IMR-90 (cell line): Measurements from ENCODE around the gene PMF1. TPM values are rescaled to one million over a fixed set of nuclear protein-coding genes. Genes with fewer than 3 reads are reported as not detected.

Source experiments
- ATAC-seq: fragments of 200-7000 bp; cut with Tn5 transposase; 2 replicates; pipeline ENCODE4 v1.9.1; 2020; ENCODE audit warnings: low read depth, mild to moderate bottlenecking, moderate library complexity
- BruUV-seq: library from RNA; stranded (reverse); fragments of 400-500 nt; replicated peaks from 2 replicates; lab custom pipeline; 2021; lab: Mats Ljungman, UMichigan
- CTCF ChIA-PET: fragments of 300-600 bp; formaldehyde crosslinking; extraction: SDS; loops from one replicate; lab custom pipeline; 2021; ENCODE audit warnings: antibody characterized with exemption; lab: Yijun Ruan, JAX
- POLR2A ChIA-PET: fragments of 300-600 bp; sonication (Branson Sonifier 250); formaldehyde crosslinking; loops from one replicate; lab custom pipeline; 2022; ENCODE audit warnings: antibody characterized with exemption; ENCODE audit not compliant: unreplicated experiment; lab: Charles Lee
- DNase-seq: peaks from one replicate; pipeline ENCODE4 v3.0.0; 2013
- H2AFZ ChIP-seq: replicated peaks from 2 replicates; pipeline ENCODE3; 2013; ENCODE audit warnings: low read length, mild to moderate bottlenecking; ENCODE audit not compliant: poor library complexity
- H2AK5ac ChIP-seq: 2 replicates; pipeline ENCODE4 v1.6.1; 2013; ENCODE audit warnings: low read depth, low read length, inconsistent platforms
- H2AK9ac ChIP-seq: replicated peaks from 2 replicates; pipeline ENCODE3; 2013; ENCODE audit warnings: mild to moderate bottlenecking, low read depth, low read length, moderate library complexity; ENCODE audit not compliant: poor library complexity
- H2BK120ac ChIP-seq: 2 replicates; pipeline ENCODE4 v1.6.1; 2013; ENCODE audit warnings: low read depth, low read length, inconsistent platforms
- H2BK15ac ChIP-seq: 3 replicates; pipeline ENCODE4 v1.6.1; 2013; ENCODE audit warnings: low read depth, low read length, inconsistent platforms
- H2BK20ac ChIP-seq: 2 replicates; pipeline ENCODE4 v1.6.1; 2013; ENCODE audit warnings: low read depth, mild to moderate bottlenecking, inconsistent platforms, low read length, moderate library complexity
- H2BK5ac ChIP-seq: 2 replicates; pipeline ENCODE4 v1.6.1; 2013; ENCODE audit warnings: mild to moderate bottlenecking, low read depth, low read length, inconsistent platforms; ENCODE audit not compliant: poor library complexity, severe bottlenecking
- H3K14ac ChIP-seq: replicated peaks from 2 replicates; pipeline ENCODE4 v1.6.1; 2013; ENCODE audit warnings: low read depth, low read length, inconsistent platforms
- H3K18ac ChIP-seq: 2 replicates; pipeline ENCODE4 v1.6.1; 2013; ENCODE audit warnings: low read depth, low read length, control low read depth
- H3K23ac ChIP-seq: 2 replicates; pipeline ENCODE4 v1.6.1; 2013; ENCODE audit warnings: low read depth, low read length, inconsistent platforms
- H3K27ac ChIP-seq: 2 replicates; pipeline ENCODE4 v1.5.1; 2013; ENCODE audit warnings: mild to moderate bottlenecking, control low read depth, low read length; ENCODE audit not compliant: insufficient read depth
- H3K27me3 ChIP-seq: 2 replicates; pipeline ENCODE4 v1.6.1; 2013; ENCODE audit warnings: low read length; ENCODE audit not compliant: control insufficient read depth, insufficient read depth
- H3K36me3 ChIP-seq: 2 replicates; pipeline ENCODE4 v1.6.1; 2013; ENCODE audit warnings: low read length, mixed read lengths; ENCODE audit not compliant: control insufficient read depth, insufficient read depth
- H3K4ac ChIP-seq: 2 replicates; pipeline ENCODE4 v1.6.1; 2013; ENCODE audit warnings: low read depth, low read length, inconsistent platforms
- H3K4me1 ChIP-seq: 2 replicates; pipeline ENCODE4 v1.6.1; 2013; ENCODE audit warnings: low read length, mixed read lengths; ENCODE audit not compliant: control insufficient read depth, insufficient read depth
- H3K4me2 ChIP-seq: 2 replicates; pipeline ENCODE4 v1.6.1; 2013; ENCODE audit warnings: low read depth, mild to moderate bottlenecking, control low read depth, low read length, moderate library complexity
- H3K4me3 ChIP-seq: 2 replicates; pipeline ENCODE4 v1.5.1; 2013; ENCODE audit warnings: low read depth, mild to moderate bottlenecking, control low read depth, low read length, moderate library complexity; ENCODE audit not compliant: insufficient read depth
- H3K56ac ChIP-seq: 2 replicates; pipeline ENCODE4 v1.6.1; 2013; ENCODE audit warnings: low read length, inconsistent platforms; ENCODE audit not compliant: insufficient read depth; ENCODE audit errors: extremely low read depth
- H3K79me1 ChIP-seq, 2 experiments: 2 replicates each; pipeline ENCODE4 v1.6.1; 2013; ENCODE audit warnings: low read length in 2 of 2, inconsistent platforms in 1 of 2, low read depth in 1 of 2
- H3K9ac ChIP-seq: 2 replicates; pipeline ENCODE4 v1.6.1; 2013; ENCODE audit warnings: low read depth, low read length, control low read depth
- H3K9me1 ChIP-seq: 2 replicates; pipeline ENCODE4 v1.6.1; 2013; ENCODE audit warnings: low read length, inconsistent platforms; ENCODE audit not compliant: insufficient read depth
- H3K9me3 ChIP-seq: 2 replicates; pipeline ENCODE4 v1.6.1; 2013; ENCODE audit warnings: low read length; ENCODE audit not compliant: control insufficient read depth, insufficient read depth
- H4K20me1 ChIP-seq: 2 replicates; pipeline ENCODE4 v1.6.1; 2013; ENCODE audit warnings: low read length, inconsistent platforms; ENCODE audit not compliant: insufficient read depth
- H4K5ac ChIP-seq: 2 replicates; pipeline ENCODE4 v1.6.1; 2013; ENCODE audit warnings: mild to moderate bottlenecking, low read depth, low read length, control low read depth
- H4K8ac ChIP-seq, 2 experiments: 2 replicates each; pipeline ENCODE4 v1.6.1; 2013; ENCODE audit warnings: low read depth in 2 of 2, low read length in 2 of 2, control low read depth in 1 of 2, inconsistent platforms in 1 of 2
- H4K91ac ChIP-seq: 2 replicates; pipeline ENCODE4 v1.6.1; 2013; ENCODE audit warnings: low read depth, low read length, inconsistent platforms; ENCODE audit not compliant: insufficient read depth
- BHLHE40 ChIP-seq: fragments of 150-350 bp; IDR thresholded peaks from 2 replicates; pipeline ENCODE4 v1.6.1; 2016; ENCODE audit warnings: mild to moderate bottlenecking, low read depth, low read length
- CEBPB ChIP-seq: IDR thresholded peaks from 2 replicates; pipeline ENCODE4 v1.6.1; 2012; ENCODE audit warnings: low read depth, low read length, improper control_type of control experiment
- CTCF ChIP-seq: conservative IDR thresholded peaks from 2 replicates; pipeline ENCODE4 v1.5.1; 2012; ENCODE audit warnings: mild to moderate bottlenecking, low read depth, low read length, improper control_type of control experiment
- ELK1 ChIP-seq: fragments of 150-350 bp; IDR thresholded peaks from 2 replicates; pipeline ENCODE4 v1.6.1; 2016; ENCODE audit warnings: low read depth, mild to moderate bottlenecking, low read length, moderate library complexity, borderline replicate concordance
- MAZ ChIP-seq: IDR thresholded peaks from 2 replicates; pipeline ENCODE4 v1.6.1; 2012; ENCODE audit warnings: low read depth, mild to moderate bottlenecking, low read length, improper control_type of control experiment, moderate library complexity, borderline replicate concordance
- MXI1 ChIP-seq: IDR thresholded peaks from 2 replicates; pipeline ENCODE4 v1.6.1; 2012; ENCODE audit warnings: low read depth, mild to moderate bottlenecking, low read length, moderate library complexity, borderline replicate concordance
- NFE2L2 ChIP-seq: fragments of 150-350 bp; IDR thresholded peaks from 2 replicates; pipeline ENCODE4 v1.6.1; 2016; ENCODE audit warnings: low read depth, mild to moderate bottlenecking, low read length
- POLR2A ChIP-seq: IDR thresholded peaks from 2 replicates; pipeline ENCODE4 v1.6.1; 2012; ENCODE audit warnings: mild to moderate bottlenecking, low read depth, low read length
- RAD21 ChIP-seq: IDR thresholded peaks from 2 replicates; pipeline ENCODE4 v1.6.1; 2012; ENCODE audit warnings: low read length, improper control_type of control experiment
- RCOR1 ChIP-seq: IDR thresholded peaks from 2 replicates; pipeline ENCODE4 v1.6.1; 2012; ENCODE audit warnings: mild to moderate bottlenecking, low read length, improper control_type of control experiment; ENCODE audit not compliant: insufficient replicate concordance
- RFX5 ChIP-seq: IDR thresholded peaks from 2 replicates; pipeline ENCODE4 v1.8.0; 2012; ENCODE audit warnings: low read depth, mild to moderate bottlenecking, low read length, moderate library complexity
- SMC3 ChIP-seq: fragments of 150-350 bp; IDR thresholded peaks from 2 replicates; pipeline ENCODE4 v1.6.1; 2016; ENCODE audit warnings: low read depth, mild to moderate bottlenecking, antibody characterized with exemption, low read length, moderate library complexity
- USF2 ChIP-seq: fragments of 150-350 bp; IDR thresholded peaks from 2 replicates; pipeline ENCODE4 v1.6.1; 2017; ENCODE audit warnings: mild to moderate bottlenecking, antibody characterized with exemption, low read length, low read depth
- WGBS, 2 experiments: methylation state at CpG; one replicate each; pipeline versions ENCODE4 v1.1.5 to v1.1.7; 2013; ENCODE audit warnings: missing lambda C conversion rate in 2 of 2; ENCODE audit not compliant: insufficient read length in 1 of 2; ENCODE audit errors: extremely low coverage in 2 of 2; 5-methylcytosine and 5-hydroxymethylcytosine counted together
- dilution Hi-C: fragments of 300-500 bp; cut with HindIII; formaldehyde crosslinking; loops from one replicate; pipeline ENCODE4 v1.14.3; 2018; ENCODE audit warnings: low sequenced_read_pairs; ENCODE audit not compliant: unreplicated experiment
- in situ Hi-C: fragments of 300-500 bp; cut with MboI; formaldehyde crosslinking; loops from 3 replicates; pipeline ENCODE4 v1.14.3; 2019; ENCODE audit warnings: low sequenced_read_pairs, inconsistent platforms, mixed read lengths
- intact Hi-C: fragments of 100-400 bp; cut with micrococcal nuclease; formaldehyde crosslinking; loops from 2 replicates; pipeline ENCODE4 v1.10.0; 2022
- polyA plus RNA-seq, 3 experiments: library from polyadenylated mRNA; depleted of rRNA; stranded (reverse); fragments of >200 nt; gene quantifications; 2 replicates each; pipeline ENCODE4 v1.2.3, GENCODE V29; 2012; ENCODE audit warnings: low replicate concordance in 1 of 3
- total RNA-seq: library from RNA; depleted of rRNA; stranded (reverse); fragments of >200 nt; gene quantifications from 2 replicates; pipeline ENCODE4 v1.2.3, GENCODE V29; 2012

The PMF1 gene
- total and polyA plus RNA-seq, 2 of the 4 experiments (the other 2 are of a cell fraction): 54.8 to 73.4 TPM

GRCh38 chr1:156263288-156263655, 50.5 kb downstream of the PMF1 start:
- Histone ChIP-seq H4K8ac (no peak overlapping the region; a peak in 1 of 4 replicates), H2BK120ac (no peak overlapping the region), H4K91ac (no peak overlapping the region; the same call in 1 of the 2 replicates), H2AFZ (peak overlapping the region; percentile 21), H3K4me2 (no peak overlapping the region), H3K27ac (0 out of 2 replicates have a peak overlapping the region, but pooled peaks have one; percentile 8), H3K9me3 (no peaks in the 10 kb centered on the region), H4K5ac (no peak overlapping the region), H2BK20ac (no peak overlapping the region), H3K4me1 (peaks cover 10% of the 10 kb centered on the region), H3K9ac (no peak overlapping the region), H2BK5ac (peak overlapping the region; percentile 26), H3K36me3 (peaks cover 79% of the 10 kb centered on the region), H3K4me3 (no peak overlapping the region), H2AK5ac (peak overlapping the region; percentile 60; the same call in 1 of the 2 replicates), H2AK9ac (peak overlapping the region; percentile 51), H3K14ac (no peak overlapping the region), H3K9me1 (peaks cover 18% of the 10 kb centered on the region), H4K20me1 (peaks cover 28% of the 10 kb centered on the region), H3K79me1 (peaks cover 17 to 51% of the 10 kb centered on the region in 2 experiments), H3K18ac (no peak overlapping the region), H2BK15ac (no peak overlapping the region), H3K23ac (no peak overlapping the region), H3K27me3 (no peaks in the 10 kb centered on the region), H3K4ac (no peak overlapping the region), H3K56ac (no peak overlapping the region)
- no TSS peak for BruUV-seq
- TF ChIP-seq RFX5 (no peak), ELK1 (no peak), MXI1 (no peak), NFE2L2 (no peak), SMC3 (no peak), BHLHE40 (no peak), CEBPB (no peak), RCOR1 (no peak), RAD21 (no peak), MAZ (no peak), POLR2A (no peak), CTCF (no peak), USF2 (no peak)
- ATAC-seq (no peak; the same call in 1 of the 2 replicates), DNase-seq (no peak)
- intact Hi-C loops (no loop called here), dilution Hi-C loops (no loop called here), in situ Hi-C loops (no loop called here)
- WGBS, 2 experiments: 94% methylated on average over 3 of the region's 9 CpGs; no CpG with 5 or more reads in 1 of the 2 experiments
- ChIA-PET POLR2A (no interaction called here), CTCF (interaction anchor here (1.6 kb wide), 1 partner anchor 8 kb away, joined by 4 read pairs; no protein-coding TSS in a partner anchor)
